GM23338 (cell line): ENCODE measurements around the gene ABCA12. TPM values are rescaled to one million over a fixed set of nuclear protein-coding genes. Genes with fewer than 3 reads are reported as not detected.

ENCODE experiments used
- ATAC-seq: fragments of 200-7000 bp; cut with Tn5 transposase; 3 replicates; pipeline ENCODE4 v1.9.1; 2020
- DNase-seq: peaks from one replicate; pipeline ENCODE4 v3.0.0-alpha.2; 2015; ENCODE audit warnings: low spot score
- H2AFZ ChIP-seq: fragments of 200-600 bp; sonication (generic); 2 replicates; pipeline ENCODE4 v1.8.0; 2016; ENCODE audit warnings: antibody characterized with exemption, mild to moderate bottlenecking, moderate library complexity
- H3F3A ChIP-seq: fragments of 200-600 bp; sonication (generic); replicated peaks from 2 replicates; pipeline ENCODE4 v1.8.0; 2017; ENCODE audit warnings: antibody characterized with exemption, mixed run types, low read depth
- H3K27ac ChIP-seq: fragments of 200-600 bp; sonication (generic); 2 replicates; pipeline ENCODE4 v1.6.1; 2016; ENCODE audit warnings: low read depth
- H3K27me3 ChIP-seq: fragments of 200-600 bp; sonication (generic); 2 replicates; pipeline ENCODE4 v1.8.0; 2016; ENCODE audit warnings: mild to moderate bottlenecking, mixed run types, moderate library complexity; ENCODE audit not compliant: insufficient read depth
- H3K36me3 ChIP-seq: fragments of 200-600 bp; sonication (generic); 2 replicates; pipeline ENCODE4 v1.8.0; 2016; ENCODE audit warnings: mild to moderate bottlenecking; ENCODE audit not compliant: insufficient read depth
- H3K4me1 ChIP-seq: fragments of 200-600 bp; sonication (generic); 2 replicates; pipeline ENCODE4 v1.8.0; 2016; ENCODE audit warnings: mild to moderate bottlenecking, moderate library complexity; ENCODE audit not compliant: insufficient read depth
- H3K4me2 ChIP-seq: fragments of 200-600 bp; sonication (generic); 2 replicates; pipeline ENCODE4 v1.7.1; 2017; ENCODE audit warnings: mixed run types
- H3K4me3 ChIP-seq: fragments of 200-600 bp; sonication (generic); 2 replicates; pipeline ENCODE4 v1.6.1; 2016; ENCODE audit warnings: mixed run types
- H3K79me2 ChIP-seq: fragments of 200-600 bp; sonication (generic); replicated peaks from 2 replicates; pipeline ENCODE4 v1.8.0; 2017; ENCODE audit warnings: mild to moderate bottlenecking; ENCODE audit not compliant: insufficient read depth
- H3K9me2 ChIP-seq: fragments of 200-600 bp; sonication (generic); 2 replicates; pipeline ENCODE4 v1.8.0; 2017; ENCODE audit not compliant: insufficient read depth
- H4K20me1 ChIP-seq: fragments of 200-600 bp; sonication (generic); replicated peaks from 2 replicates; pipeline ENCODE4 v1.8.0; 2017; ENCODE audit warnings: mild to moderate bottlenecking; ENCODE audit not compliant: insufficient read depth
- H3K27ac Mint-ChIP-seq: 2 replicates; pipeline ENCODE4 v1.8.0; 2020; ENCODE audit warnings: inconsistent platforms, mild to moderate bottlenecking, moderate library complexity, mixed read lengths
- H3K27me3 Mint-ChIP-seq: 3 replicates; pipeline ENCODE4 v1.8.0; 2022; ENCODE audit warnings: low read depth, mild to moderate bottlenecking, moderate library complexity, mixed read lengths, inconsistent platforms; ENCODE audit not compliant: insufficient read depth, poor library complexity
- H3K36me3 Mint-ChIP-seq: 3 replicates; pipeline ENCODE4 v1.8.0; 2021; ENCODE audit warnings: low read depth, mild to moderate bottlenecking, inconsistent platforms, moderate library complexity, mixed read lengths
- H3K4me1 Mint-ChIP-seq: 3 replicates; pipeline ENCODE4 v1.8.0; 2020; ENCODE audit warnings: mild to moderate bottlenecking, inconsistent platforms, mixed read lengths
- H3K4me3 Mint-ChIP-seq: 3 replicates; pipeline ENCODE4 v1.8.0; 2021; ENCODE audit warnings: moderate library complexity, mild to moderate bottlenecking, inconsistent platforms, mixed read lengths
- H3K9me3 Mint-ChIP-seq: 3 replicates; pipeline ENCODE4 v1.8.0; 2020; ENCODE audit warnings: moderate library complexity, mild to moderate bottlenecking, inconsistent platforms, mixed read lengths
- CREB1 ChIP-seq: fragments of 250-450 bp; sonication (Bioruptor Pico); IDR thresholded peaks from 2 replicates; pipeline ENCODE4 v1.5.0; 2020; ENCODE audit warnings: low read depth, mild to moderate bottlenecking, moderate library complexity
- EZH2phosphoT487 ChIP-seq: fragments of 200-600 bp; sonication (generic); IDR thresholded peaks from one replicate; pipeline ENCODE4 v1.8.1; 2018; ENCODE audit warnings: antibody characterized with exemption; ENCODE audit not compliant: unreplicated experiment
- JUNB ChIP-seq: IDR thresholded peaks from one replicate; pipeline ENCODE4 v1.6.1; 2016; ENCODE audit warnings: antibody characterized with exemption; ENCODE audit not compliant: unreplicated experiment
- REST ChIP-seq: IDR thresholded peaks from one replicate; pipeline ENCODE4 v1.6.1; 2018; ENCODE audit warnings: antibody characterized with exemption; ENCODE audit not compliant: unreplicated experiment
- STAT1 ChIP-seq: IDR thresholded peaks from one replicate; pipeline ENCODE4 v1.6.1; 2016; ENCODE audit warnings: antibody characterized with exemption; ENCODE audit not compliant: unreplicated experiment
- ZNF331 ChIP-seq: fragments of 250-450 bp; sonication (Bioruptor Pico); IDR thresholded peaks from 2 replicates; pipeline ENCODE4 v1.5.0; 2020; ENCODE audit warnings: low read depth, mild to moderate bottlenecking, moderate library complexity
- ZNF462 ChIP-seq: fragments of 250-450 bp; sonication (Bioruptor Pico); IDR thresholded peaks from 2 replicates; pipeline ENCODE4 v1.5.0; 2020; ENCODE audit warnings: mild to moderate bottlenecking, moderate library complexity
- polyA plus RNA-seq: library from polyadenylated mRNA; unstranded; fragments of >200 nt; fragmentation: Nextera tagmentation; extraction: Ambion mirVana; gene quantifications from 2 replicates; pipeline ENCODE4 v1.2.1, GENCODE V29; 2016
- total RNA-seq: library from RNA; depleted of rRNA; stranded (reverse); fragments of >200 nt; shearing (Covaris generic); gene quantifications from 2 replicates; pipeline ENCODE4 v1.2.3, GENCODE V29; 2014
- TF ChIP-seq, protein P1 (sequence below), 2 experiments: fragments of 200-600 bp in 1 of 2; sonication (generic) in 1 of 2; conservative IDR thresholded peaks; 2 replicates each; pipeline versions ENCODE4 v1.5.1 to v1.6.1; 2016 to 2017; ENCODE audit warnings: antibody characterized with exemption in 2 of 2, low read depth in 2 of 2, mild to moderate bottlenecking in 2 of 2, moderate library complexity in 1 of 2

Gene ABCA12
- total and polyA plus RNA-seq, 2 experiments from 2014 or later, result 0.05 to 0.10 TPM

GRCh38 chr2:215098875-215099274 lies 39.6 kb downstream of the ABCA12 start:
- ATAC-seq (no peak), DNase-seq (no peak)
- H3K27me3 Mint-ChIP-seq, result no peaks in the 10 kb centered on the region
- no peak overlapping the region for H3K4me3 Mint-ChIP-seq
- Histone ChIP-seq H3K27ac (no peak overlapping the region), H3K4me3 (no peak overlapping the region), H2AFZ (no peak overlapping the region), H3K9me2 (no peaks in the 10 kb centered on the region), H3K79me2 (no peaks in the 10 kb centered on the region), H3K4me2 (no peak overlapping the region), H3F3A (no peaks in the 10 kb centered on the region), H3K36me3 (no peaks in the 10 kb centered on the region), H3K27me3 (no peaks in the 10 kb centered on the region), H3K4me1 (no peaks in the 10 kb centered on the region), H4K20me1 (no peaks in the 10 kb centered on the region)
- H3K4me1 Mint-ChIP-seq, result peaks cover 5% of the 10 kb centered on the region; the same call in 2 of the 3 replicates
- TF ChIP-seq ZNF331 (no peak), REST (no peak), ZNF462 (CRISPR knock-in tag) (no peak), JUNB (no peak), STAT1 (no peak), CREB1 (CRISPR knock-in tag) (no peak), EZH2phosphoT487 (no peak)
- TF ChIP-seq, protein P1, sequence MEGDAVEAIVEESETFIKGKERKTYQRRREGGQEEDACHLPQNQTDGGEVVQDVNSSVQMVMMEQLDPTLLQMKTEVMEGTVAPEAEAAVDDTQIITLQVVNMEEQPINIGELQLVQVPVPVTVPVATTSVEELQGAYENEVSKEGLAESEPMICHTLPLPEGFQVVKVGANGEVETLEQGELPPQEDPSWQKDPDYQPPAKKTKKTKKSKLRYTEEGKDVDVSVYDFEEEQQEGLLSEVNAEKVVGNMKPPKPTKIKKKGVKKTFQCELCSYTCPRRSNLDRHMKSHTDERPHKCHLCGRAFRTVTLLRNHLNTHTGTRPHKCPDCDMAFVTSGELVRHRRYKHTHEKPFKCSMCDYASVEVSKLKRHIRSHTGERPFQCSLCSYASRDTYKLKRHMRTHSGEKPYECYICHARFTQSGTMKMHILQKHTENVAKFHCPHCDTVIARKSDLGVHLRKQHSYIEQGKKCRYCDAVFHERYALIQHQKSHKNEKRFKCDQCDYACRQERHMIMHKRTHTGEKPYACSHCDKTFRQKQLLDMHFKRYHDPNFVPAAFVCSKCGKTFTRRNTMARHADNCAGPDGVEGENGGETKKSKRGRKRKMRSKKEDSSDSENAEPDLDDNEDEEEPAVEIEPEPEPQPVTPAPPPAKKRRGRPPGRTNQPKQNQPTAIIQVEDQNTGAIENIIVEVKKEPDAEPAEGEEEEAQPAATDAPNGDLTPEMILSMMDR (conservative IDR thresholded peaks at IDR 0.05; ENCODE audit: low read depth in 2 of 2), result no peak
- H3K9me3 Mint-ChIP-seq, result no peaks in the 10 kb centered on the region
- H3K36me3 Mint-ChIP-seq, result no peaks in the 10 kb centered on the region
- no peak overlapping the region; the same call in 1 of the 2 replicates for H3K27ac Mint-ChIP-seq
